Embryonic facial prominence (tissue), 1 donor: ENCODE results near the gene MRPS25.

Experiments used
- DNase-seq: peaks from one replicate; pipeline ENCODE4 v3.0.0-alpha.2; 2016; ENCODE audit errors: extremely low spot score

Gene MRPS25

DNA sequence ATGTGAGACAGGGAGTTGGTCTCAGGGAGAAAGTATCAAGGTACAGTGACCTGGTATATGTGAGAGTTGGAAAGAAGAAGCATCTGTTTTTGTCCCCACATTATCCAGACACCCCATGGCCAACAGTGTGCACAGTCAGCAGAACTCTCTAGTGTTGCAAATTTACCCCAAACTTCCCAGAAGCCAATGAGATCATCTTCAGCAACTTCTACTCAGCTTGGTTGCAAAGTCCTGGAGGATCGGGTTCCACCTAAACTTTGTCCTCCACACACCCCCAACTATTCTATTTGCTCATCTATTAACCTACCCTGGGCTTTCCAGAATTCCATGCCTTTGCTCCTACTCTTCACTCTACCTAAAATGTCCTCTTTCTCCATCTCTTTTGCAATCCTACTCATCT is 18.1 kb upstream of the MRPS25 start:
- DNase-seq = no peak

DNA sequence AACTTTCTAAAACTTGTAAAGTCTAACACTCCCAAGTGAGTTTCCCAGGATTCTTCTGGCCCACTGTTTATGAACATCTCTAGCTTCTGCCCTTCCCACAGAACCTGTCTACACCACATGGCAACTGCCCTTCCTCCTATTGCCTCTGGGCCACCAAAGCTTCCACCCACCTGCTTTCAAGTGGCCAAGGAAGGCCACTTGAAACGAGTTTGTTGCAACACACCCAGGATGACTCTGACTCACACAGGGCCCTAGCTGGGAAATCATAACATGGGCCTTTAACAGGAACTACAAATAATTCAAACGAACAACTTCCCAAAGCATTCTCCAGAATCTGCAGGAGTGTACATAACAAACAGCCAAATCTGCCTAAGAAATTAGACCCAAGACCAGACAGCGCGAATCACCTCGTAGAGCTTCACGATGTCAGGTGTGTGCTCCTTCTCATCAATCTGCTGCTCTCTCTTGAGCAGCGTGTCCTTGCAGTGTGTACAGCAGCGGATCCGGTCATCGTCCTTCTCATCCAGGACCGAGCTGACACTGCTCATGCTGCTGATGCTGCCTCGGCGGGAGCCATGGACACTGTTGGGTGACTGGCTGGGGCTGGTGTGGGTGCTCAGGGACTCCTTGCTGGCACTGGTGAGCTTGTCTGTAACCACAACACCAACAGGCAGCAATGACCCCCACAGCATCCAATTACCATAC is 17.0 kb upstream of the MRPS25 start:
- DNase-seq = no peak

DNA sequence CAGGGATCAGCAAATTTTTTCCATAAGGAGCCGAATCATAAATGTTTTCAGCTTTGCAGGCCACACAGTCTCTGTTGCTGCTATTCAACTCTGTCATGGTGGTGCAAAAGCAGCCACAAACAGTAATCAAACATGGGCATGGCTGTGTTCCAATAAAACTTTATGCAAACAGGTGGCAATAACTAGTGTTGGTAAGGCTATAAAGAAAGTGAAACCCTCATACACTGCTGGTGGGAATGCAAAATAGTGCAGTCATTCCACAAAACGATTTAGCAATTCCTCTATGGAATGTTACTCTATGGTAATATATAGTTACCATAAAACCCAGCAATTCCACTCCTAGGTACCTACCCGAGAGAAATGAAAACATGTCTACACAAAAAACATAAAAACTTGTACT is 14.0 kb upstream of the MRPS25 start:
- no peak for DNase-seq

DNA sequence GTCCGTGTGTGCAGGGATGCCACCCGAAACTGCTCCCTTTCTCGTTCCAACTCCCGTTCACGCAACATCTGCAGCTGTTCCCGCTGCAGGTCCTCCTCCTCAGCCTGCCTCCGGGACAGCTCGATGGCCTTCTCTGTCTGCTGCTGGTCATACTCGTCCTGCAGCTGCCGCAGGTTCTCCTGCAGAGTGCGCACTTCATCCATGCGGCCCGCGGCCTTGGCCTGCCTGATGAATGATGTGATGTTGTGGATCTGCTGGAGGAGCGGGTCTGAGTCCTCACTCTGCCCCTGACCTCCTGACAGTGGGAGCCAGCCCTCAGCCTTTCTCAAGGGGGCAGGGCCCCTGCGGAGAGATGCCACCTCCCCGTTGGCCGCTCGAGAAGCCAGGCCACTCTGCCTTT is 9.4 kb upstream of the MRPS25 start:
- no peak for DNase-seq

DNA sequence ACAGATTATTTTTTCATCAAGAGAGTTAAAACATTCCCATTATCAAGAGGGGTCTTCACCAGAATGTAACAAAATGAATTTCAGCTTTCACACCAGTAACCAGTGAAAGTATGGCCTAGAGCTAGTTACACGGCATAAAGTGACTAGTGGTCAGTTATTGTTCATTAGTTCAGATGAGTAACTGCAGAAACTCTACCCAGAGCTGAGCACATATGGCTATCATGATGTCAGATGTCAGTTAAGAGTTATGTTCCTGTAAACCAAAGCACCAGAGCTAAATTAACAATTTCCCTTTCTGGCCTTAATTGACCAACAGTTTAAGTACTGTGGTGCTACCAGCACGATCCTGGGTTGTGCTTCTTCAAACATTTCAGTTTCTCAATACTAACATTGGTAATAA is 6.6 kb upstream of the MRPS25 start:
- no peak for DNase-seq

DNA sequence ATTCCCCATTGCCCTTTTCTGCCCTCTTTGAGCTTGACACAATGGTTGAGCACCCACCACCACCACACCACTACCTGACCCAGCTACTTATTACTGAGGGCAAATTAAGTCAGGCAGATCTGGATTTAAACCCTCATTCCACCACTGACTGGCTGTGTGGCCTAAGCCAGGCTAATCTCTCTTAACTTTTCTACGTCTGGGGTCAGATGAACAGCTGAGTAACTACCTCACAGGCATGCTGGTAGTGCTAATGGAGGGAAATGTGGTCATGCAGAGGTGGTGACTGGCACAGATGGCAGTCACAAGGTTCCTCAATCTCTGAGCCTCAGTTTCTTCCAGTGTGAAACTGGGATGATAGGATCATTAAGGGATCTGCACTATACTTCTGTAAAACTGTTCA is 4.3 kb upstream of the MRPS25 start:
- DNase-seq = no peak

DNA sequence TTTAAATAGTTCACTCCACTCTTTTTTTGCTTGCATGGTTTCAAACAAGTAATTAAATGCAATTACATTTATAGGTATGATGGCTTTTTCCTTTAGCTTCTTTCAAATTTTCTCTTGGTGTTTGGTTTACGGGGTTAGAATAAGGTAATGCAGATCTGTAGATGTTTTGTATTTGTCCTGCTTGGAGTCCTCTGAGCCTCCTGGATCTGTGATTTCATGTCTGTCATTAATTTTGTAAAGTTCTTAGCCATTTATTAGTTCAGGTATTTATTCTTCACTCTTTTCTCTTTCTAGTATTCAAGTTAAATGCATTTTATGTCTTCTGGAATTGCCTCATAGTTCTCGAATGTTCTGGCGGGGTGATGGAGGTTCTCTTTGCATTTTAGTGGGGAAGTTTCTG is 1.4 kb upstream of the MRPS25 start:
- no peak for DNase-seq

DNA sequence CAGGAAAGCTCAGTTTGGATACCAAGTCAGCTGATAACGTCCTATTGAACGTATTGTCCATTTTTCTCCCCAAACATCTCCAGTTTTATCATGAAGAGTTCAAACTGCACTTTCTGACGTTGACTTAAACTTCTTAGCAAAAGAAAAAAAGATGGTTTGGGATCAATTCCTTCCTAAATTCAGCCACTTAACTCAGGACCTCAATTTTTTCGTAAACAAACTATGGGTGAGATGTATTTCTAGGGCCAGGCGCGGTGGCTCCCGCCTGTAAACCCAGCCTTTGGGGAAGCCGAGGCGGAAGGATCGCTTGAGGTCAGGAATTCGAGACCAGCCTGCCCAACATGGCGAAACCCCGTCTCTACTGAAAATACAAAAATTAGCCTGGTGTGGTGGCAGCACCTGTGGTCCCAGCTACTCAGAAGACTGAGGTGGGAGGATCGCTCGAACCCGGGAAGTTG is 464 bp upstream of the MRPS25 start:
- DNase-seq = no peak

DNA sequence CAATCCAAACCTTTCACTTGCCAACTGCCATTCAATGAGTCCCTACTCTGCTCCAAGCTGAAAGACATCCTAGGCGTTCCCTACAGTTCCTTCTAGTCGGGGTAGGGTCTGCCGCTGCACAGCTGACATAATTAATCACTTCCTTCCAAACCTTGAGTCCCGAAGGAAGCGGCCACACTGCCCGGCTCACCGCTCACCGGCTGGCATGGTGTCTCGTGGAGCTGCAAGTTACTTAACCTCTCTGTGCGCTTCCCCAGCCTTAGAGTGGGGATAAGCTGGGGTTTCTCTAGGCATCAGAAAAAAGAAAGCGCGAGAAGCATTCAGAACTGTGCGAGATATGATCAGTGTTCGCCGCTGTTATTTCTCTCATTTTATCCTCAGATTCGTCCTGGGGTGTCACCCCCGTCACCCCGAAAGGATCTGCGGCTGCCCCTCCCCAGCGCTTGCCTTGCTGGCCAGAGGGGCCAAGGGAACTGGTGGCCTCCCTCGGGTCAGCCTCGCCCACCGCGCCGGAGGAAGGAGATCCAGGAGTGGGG is 748 bp downstream of the MRPS25 start:
- no peak for DNase-seq

DNA sequence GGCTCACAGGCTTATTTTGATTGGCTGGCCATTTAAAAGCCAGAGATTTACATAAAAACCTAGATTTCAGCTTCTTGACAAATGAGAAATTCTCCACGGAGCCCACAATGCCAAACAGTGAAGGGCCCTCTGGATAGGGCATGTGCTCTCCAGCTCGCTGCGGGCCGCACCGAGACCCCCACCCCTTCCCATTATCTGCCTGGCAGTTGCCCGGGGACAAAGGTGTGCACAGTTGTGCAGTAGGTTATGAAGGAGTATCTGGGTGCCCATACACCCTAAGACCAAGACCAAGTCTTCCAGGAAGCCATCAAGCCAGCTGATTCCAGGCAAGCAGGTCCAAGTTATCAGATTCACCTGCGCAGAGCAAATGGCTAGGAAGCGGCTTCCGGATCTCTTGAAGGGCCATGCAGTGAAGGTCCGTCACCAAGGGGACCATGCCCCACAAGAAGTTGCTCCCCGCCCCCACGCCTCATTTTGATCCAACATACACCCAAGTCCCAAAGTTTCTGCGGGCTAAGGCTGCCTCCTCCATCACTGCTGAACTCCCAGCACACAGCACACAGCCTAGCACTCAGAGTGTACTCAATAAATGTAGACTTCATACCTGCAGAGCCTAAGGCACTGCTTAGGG is 1.3 kb downstream of the MRPS25 start:
- DNase-seq = no peak

DNA sequence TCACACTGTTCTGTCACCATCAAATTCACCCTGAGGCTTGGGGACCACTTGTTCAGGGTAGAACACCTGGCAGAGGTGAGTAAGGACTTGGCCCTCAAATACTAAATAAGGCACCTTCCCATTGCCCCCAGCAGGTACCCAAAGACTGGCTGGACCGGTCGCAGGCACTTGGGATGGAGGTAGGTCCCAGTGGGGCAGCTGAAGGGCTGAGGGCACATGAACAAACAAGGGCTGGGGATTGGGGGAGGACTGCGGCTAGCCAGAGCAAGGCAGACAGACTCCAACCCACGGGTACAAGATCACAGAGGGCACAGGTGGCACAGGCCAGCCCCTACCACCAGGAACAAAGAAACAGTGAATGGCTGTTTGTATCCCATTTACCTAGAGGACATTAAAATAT is 1.9 kb downstream of the MRPS25 start:
- DNase-seq = no peak

DNA sequence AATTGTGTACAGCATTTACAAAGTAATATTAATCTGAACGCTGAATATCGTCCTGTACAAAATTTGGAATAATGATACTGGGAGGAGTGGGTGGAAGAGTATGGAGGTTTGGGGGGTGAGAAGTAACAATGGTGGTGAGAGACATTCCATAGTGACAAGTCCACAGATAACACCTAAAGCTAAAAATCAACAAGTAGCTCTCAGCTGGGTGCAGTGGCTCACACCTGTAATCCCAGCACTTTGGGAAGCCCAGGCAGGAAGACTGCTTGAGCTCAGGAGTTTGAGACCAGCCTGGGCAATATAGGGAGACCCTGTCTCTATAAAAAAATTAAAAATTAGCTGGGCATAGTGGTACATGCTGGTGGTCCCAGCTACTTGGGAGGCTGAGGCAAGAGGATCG is 5.1 kb downstream of the MRPS25 start:
- no peak for DNase-seq

DNA sequence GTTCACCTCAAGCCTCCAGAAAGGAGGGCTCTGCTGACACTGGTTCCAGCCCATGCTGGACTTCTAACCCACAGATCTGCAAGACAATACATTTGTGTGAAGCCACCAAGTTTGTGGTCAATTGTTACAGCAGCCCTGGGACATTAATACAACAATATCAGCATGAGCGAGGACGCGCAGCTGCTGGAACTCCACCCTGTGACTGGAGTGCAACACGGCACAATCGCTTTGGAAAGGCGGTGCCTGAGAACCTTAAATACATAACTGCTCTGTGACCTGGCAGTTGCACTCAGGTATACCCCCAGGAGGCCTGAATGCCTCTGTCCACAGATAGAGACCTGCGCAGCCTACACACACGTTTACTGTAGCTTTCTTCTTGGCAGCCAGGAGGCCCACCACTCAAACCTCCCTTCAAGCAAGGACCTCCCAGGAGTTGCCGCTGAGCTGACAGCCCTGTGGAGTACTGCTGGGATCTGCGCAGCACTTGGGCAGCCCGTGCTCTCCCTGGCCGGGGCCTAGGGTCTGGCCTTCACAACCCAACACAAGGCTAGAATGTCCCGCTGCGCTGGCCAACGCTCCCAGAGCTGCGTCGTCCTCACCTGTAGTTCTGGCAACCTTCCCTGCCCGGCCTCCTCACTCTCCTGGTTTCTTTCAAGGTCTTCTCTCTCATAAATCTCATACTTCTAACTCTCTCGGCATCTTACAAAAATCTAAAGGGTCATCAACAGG is 8.3 kb downstream of the MRPS25 start:
- DNase-seq = no peak

DNA sequence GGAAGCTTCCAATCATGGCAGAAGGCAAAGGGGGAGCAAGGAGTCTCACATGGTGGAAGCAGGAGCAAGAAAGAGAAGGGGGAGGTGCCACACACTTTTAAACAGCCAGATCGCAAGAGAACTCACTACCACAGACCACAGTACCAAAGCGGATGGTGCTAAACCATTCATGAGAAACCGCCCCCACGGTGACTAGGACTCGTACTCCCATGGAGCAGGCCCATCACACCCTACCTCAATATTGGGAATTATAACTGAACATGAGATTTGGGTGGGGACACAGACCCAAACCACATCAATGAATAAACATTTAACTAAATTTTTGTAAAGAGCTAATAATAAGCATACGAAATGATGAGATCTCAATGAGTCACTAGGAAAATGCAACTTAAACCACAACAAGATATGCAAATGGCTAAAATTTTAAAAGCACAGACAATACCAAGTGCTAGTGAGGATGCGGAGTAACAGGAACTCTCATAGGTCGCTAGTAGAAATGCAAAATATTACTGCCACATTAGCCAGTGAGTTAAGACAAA is 10.0 kb downstream of the MRPS25 start:
- no peak for DNase-seq

DNA sequence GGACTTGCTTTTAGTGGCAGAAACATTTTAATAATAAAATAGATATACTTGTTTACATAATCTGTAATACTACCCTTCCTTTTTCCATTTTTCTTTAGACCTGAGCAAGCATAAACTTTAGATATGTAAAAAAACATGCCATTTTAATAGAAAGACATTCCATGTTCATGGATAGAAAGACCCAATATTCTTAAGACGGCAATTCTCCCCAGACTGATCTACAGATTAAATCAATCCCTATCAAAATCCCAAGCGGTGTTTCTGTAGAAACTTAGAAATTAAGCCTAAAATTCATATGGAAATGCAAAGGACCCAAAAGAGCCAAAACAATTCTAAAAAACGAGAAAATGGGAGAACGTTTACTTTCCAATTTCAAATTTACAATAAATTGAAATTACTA is 11.6 kb downstream of the MRPS25 start:
- no peak for DNase-seq

DNA sequence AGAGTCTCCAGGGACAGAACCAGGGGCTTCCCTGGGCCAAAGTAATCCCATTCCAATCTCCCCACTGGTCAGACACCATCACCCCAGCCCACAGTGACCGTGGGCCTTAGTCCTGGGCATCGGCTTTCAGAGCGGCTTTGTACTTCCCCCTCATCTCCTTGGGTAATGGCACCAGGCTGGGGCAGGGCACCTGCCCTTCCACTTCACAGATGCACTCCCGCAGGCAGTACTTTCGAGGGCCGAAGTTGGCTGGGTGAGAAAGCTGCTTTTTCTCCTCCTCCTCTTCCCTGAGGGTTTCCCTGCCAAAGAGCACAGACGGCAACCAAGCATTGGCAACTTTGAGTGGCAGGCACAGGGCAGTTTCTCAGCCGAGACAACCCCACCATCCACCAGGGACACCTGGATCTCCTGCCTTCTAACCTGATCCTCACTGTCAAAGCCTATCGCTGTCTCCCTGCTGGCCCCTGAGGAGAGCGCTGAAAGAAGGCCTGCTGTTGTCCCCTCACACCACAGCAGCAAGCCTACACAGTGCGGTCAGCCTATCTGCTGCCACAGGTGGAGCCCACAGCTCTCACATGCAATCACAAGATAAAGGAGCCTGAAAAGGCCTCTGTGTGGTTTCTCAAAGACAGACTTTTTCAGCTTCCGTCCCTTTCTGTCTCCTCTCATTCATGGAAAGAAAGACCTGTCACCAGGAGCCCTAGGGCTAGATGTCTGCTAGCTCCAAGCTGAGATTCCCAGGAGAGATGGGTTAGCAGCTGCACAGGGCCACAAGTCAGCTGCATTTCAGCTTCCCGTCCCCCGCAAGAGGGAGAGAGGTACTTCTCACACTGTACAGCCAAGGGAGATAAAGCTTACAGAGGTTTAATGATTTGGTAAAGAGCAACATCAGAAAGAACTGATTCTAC is 12.5 kb downstream of the MRPS25 start:
- DNase-seq = no peak

DNA sequence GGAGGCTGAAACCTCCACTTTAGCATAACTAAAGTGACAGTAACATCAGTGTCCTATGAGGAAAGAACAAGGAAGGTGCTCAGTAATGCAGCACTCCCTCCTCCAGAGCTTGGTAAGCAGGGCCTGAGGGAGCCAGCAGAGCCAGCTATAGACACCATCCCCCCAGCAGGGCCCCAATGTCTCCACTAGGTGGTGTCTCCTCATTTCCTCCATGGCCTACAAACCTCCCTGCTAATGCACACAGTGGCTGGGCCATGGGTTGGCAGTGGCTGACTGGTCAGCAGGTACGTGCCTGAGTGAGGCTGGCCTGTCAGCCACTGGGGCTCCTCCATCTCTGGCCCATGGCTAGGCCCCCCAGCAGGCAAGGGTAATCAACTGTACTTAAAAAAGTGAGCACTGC is 13.6 kb downstream of the MRPS25 start:
- DNase-seq = no peak

DNA sequence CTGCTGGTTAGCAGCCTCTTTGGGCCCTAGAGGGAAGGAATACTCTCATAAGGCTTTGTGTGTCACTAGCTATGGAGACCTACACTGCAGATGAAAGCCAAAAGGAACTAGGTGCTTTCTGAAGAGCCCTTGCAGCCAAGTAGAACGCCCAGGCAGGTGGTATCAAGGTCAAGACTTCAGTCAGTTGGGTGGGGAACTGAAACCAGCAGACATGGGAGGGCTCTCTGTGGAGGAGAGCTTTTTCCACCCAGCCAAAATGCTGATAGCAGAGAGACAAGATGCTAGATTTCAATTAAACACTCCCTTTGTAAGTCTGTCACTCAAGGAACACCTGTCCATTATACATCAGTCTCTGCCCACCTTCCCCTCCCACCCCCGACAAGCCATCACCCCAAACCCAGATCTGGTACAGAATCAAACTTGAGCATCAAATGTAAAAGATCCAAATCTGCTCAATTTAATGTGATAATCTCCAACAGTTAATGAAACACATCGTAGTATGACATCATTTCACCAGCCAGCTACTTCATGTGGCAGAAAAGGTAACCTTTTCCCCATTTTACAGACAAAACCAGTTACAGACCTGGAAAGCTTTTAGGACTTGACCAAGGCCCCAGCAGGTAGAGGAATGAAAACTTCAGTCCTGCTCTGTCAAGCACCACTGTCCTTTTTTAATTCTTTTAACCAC is 14.6 kb downstream of the MRPS25 start:
- DNase-seq = no peak

DNA sequence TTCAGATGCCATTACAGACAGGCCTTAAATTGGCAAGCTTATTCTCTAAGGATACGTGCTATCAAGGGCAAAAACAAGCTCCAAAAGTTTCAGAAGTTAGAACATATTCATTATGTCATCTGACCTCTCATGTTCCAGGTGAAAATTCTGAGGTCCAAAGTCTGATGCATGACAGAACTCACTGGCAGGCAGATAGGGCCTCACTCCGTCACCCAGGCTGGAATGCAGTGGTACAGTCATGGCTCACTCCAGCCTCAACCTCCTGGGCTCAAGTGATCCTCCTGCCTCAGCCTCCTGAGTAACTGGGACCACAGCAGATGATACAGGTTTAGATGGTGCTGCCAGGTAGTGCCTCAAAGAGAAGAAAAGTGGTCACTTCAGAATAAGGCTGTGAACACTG is 15.5 kb downstream of the MRPS25 start:
- no peak for DNase-seq

DNA sequence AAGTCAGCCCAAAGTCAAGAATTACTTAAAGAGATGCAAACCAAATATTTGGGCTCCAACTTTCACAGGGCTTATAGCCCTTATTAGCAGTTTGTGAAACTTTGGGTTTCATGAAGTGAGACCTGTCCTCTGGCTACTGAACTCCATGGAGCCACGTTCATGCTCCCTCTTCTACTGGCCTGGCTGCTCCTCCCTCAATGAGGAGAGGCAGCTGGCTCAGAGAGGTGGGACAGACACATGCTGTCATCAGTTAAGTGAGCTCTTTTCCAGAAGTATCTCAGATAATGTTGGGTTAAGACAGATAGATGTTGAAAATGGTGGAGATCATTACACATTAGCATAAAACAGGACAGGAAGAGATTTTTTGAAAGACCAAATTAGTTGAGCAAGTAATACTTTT is 19.4 kb downstream of the MRPS25 start:
- no peak for DNase-seq

DNA sequence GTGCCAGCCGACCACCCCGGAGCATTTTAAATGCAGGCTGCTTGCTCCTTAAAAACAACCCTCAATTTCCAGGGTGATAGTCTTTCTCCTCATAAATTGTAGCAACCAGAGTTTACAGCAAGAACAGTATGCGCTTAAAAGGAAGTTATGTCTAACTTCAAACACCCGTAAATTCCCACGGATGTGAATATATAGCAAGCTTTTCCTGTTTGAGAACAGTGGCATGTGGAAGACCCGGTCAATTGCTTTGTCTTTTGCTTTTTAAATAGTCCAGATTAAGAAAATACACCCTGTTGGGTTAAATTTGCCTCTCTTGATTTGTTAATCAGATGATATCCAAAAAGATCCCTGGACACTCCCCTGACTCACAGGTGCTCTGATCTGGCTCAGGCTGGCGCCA is 20.8 kb downstream of the MRPS25 start:
- no peak for DNase-seq
